PFSK-1 (cell line): ENCODE measurements around the gene B3GAT1.

Source experiments
- POLR2AphosphoS5 ChIP-seq: IDR thresholded peaks from 2 replicates; pipeline ENCODE4 v1.6.1; 2012; ENCODE audit warnings: low read depth, mild to moderate bottlenecking, control low read depth, low read length, moderate library complexity
- REST ChIP-seq, 2 experiments: IDR thresholded peaks; 2 replicates each; pipeline versions ENCODE4 v1.6.1 to v1.8.0; 2011 to 2012; ENCODE audit warnings: low read depth in 2 of 2, low read length in 2 of 2, control low read depth in 1 of 2, inconsistent platforms in 1 of 2, mild to moderate bottlenecking in 1 of 2, moderate library complexity in 1 of 2; ENCODE audit not compliant: insufficient read depth in 1 of 2
- SIN3A ChIP-seq: IDR thresholded peaks from 2 replicates; pipeline ENCODE4 v1.6.1; 2012; ENCODE audit warnings: mild to moderate bottlenecking, low read length, moderate library complexity, borderline replicate concordance; ENCODE audit not compliant: insufficient read depth
- TAF1 ChIP-seq: IDR thresholded peaks from 2 replicates; pipeline ENCODE4 v1.6.1; 2012; ENCODE audit warnings: low read length, control low read depth, borderline replicate concordance; ENCODE audit not compliant: insufficient read depth

- TF ChIP-seq REST (IDR thresholded peaks at IDR 0.05; ENCODE audit: insufficient read depth in 1 of 2, low read depth in 2 of 2, low read length in 2 of 2) (no peak), POLR2AphosphoS5 (no peak), TAF1 (no peak), SIN3A (no peak)
These were observed 75.0 kb downstream of the B3GAT1 start for GRCh38 chr11:134337051-134337450.
